Right renal cortex interstitium (tissue), 3 donors: ENCODE data around the gene ADCY5. TPM values are rescaled to one million over a fixed set of nuclear protein-coding genes. Genes with fewer than 3 reads are reported as not detected.

Experiments
- DNase-seq, 3 donors: peaks; one replicate each; pipeline ENCODE4 v3.0.0-alpha.2; 2013; ENCODE audit warnings: low read depth in 3 of 3, low spot score in 2 of 3
- polyA plus RNA-seq, 3 donors: library from polyadenylated mRNA; unstranded; fragments of 120-200 nt; gene quantifications; one replicate each; pipeline ENCODE4 v1.2.1, GENCODE V29; 2013; ENCODE audit not compliant: insufficient read length in 3 of 3

The ADCY5 gene
- polyA plus RNA-seq, 3 donors = 10.8 to 13.2 (median 12.7) TPM

DNA sequence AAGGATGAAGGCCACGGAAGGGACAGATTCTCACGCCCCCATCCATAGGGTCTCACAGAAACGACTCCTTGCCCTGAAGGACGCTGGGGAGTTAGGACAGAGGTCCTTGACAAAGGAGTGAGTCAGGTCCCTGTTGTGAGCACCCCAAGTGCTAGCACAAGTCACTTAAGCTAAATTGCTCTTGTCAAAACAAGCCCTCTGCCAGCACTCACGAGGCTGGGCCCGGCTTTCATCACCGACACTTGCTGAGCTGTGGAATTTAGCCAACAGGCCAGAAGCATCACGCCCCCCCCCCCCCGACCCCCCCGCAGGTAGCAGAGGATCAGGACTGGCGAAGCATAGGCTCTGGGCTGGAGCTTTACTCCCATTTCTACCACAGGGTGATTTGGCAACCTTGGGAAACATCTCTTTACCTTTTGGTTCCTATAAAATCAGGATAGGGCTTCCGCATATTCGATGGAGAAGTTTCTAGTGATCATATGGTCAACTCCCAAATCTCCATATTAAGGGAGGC lies 75.4 kb downstream of the ADCY5 start:
- no peak for DNase-seq

GRCh38 chr3:123372686-123373473 lies 76.0 kb downstream of the ADCY5 start:
- DNase-seq = no peak

- DNase-seq = no peak
These were observed 76.8 kb downstream of the ADCY5 start for GRCh38 chr3:123371859-123372685.

GRCh38 chr3:123371426-123371825 lies 77.5 kb downstream of the ADCY5 start:
- no peak for DNase-seq

DNA sequence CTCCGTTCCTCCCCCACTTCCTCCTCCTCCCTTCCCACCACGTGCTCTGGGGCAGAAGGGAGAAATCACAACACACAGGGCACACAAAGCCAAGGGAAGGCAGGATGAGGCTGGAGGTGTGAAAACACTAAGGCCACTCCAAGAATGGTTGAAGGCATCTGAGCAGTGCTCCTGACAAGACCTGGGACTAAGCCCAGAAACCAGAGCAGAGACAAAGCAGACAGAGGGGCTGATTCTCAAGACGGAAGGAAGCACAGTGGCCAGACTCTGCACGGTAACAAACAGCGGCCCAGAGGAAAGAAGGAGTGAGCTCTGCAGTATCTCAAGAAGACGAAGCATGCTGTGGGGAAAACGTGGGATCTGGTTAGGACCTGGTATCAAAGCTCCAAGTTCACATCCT lies 78.1 kb downstream of the ADCY5 start:
- no peak for DNase-seq

- DNase-seq = no peak
These were observed 79.8 kb downstream of the ADCY5 start for GRCh38 chr3:123369085-123369484.

DNA sequence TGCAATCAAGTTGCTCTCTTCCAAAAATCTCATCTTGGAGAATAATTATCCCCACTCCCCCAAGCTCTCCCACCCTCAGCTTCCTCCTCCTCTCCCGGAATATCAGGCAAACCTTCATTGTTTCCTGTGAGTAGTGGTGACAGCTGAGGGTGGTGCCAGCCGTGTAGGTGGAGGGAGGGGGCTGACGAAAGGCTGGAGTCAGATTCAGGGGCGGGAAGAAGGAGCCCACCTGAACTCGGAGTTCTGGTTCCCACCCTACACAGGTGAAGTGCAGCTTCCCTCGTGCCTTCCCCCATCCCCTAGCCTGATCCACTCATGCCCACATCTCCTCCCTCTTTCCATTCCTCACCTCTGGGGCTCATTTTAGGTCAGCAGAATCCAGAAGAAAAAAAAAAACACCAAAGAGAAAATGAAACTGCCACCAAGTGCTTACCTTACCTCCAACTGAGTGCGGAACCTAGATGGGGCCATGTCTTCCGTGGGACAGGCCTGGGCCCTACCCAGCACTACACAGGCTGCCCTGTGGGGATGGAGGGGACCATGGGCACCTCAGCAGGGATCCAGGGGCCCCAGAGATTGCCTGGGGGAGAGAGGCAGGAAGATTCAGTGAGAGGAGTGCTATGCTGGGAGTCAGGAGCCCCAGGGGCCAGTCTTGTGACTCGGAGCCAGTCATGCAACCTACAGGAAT lies 81.3 kb downstream of the ADCY5 start:
- no peak for DNase-seq

- no peak for DNase-seq
These were observed 83.3 kb downstream of the ADCY5 start for GRCh38 chr3:123365450-123366143.

DNA sequence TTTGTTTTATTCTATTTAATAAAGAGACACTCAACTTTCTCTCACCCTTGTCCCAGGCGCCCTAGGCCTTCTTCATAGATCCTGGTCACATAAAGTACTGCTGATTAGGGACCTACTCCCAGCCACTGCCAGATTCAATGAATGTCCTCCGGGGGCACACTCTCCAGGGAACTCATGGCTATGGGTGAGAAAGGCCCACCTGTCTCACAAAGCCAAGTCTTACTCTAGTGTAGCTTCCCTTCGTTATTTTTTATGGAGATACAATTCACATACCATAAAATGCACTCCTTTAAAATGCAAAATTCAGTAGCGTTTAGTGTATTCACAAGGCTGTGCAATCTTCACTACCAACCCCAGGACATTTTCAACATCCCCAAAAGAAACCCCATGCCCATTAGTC lies 87.8 kb downstream of the ADCY5 start:
- DNase-seq = no peak

DNA sequence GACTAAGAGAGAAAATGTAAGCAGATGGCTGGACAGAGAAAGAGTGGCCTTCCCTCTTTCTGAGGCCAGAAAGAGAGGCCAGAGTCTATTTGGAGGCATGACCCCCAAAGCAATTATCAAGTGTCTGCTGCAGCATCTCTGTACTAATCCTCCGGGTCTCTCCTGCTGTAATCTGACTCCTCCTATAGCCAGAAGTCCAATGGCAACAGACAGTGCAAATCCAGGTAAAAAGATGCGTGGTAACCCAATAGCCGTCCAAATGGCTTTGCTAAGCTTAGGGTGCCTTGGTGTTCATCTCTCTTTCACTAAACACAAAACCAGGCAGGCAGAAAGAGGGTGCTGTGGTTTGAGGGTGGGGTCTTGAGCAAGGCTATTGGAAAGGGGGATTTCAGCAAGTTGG lies 91.6 kb downstream of the ADCY5 start:
- no peak for DNase-seq

GRCh38 chr3:123353850-123354233 lies 95.0 kb downstream of the ADCY5 start:
- DNase-seq = no peak

DNA sequence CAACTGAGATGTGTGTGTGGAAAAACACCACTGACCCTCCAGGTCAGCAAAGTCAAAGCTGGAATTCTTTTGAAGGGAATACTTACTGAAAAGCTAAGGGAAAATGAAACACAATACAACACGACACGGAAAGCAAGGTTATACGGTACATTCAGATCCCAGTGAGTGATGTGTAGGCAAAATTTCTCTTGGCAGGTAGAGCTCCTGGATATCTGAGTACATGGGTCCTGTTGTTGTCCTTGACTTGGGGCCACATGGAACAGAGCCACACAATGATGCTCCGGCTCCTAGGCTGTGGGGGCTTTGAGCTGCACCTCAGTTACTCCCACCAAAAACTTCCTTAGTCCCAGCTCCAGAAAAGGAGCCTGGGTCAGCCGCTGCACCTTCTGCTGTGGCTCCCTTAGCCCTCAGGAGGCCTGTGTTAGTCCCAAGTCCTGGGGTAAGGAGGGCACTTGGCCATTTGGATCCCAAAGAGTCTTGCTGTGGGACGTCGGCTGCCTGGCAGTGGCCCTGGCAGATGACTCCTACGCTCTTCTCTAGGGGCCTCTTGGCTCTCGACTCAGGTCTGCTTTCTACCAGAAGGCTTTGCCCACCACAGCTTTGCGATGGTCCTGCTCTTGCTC lies 95.6 kb downstream of the ADCY5 start:
- no peak for DNase-seq

- no peak for DNase-seq
These were observed 96.7 kb downstream of the ADCY5 start for GRCh38 chr3:123352134-123352554.

DNA sequence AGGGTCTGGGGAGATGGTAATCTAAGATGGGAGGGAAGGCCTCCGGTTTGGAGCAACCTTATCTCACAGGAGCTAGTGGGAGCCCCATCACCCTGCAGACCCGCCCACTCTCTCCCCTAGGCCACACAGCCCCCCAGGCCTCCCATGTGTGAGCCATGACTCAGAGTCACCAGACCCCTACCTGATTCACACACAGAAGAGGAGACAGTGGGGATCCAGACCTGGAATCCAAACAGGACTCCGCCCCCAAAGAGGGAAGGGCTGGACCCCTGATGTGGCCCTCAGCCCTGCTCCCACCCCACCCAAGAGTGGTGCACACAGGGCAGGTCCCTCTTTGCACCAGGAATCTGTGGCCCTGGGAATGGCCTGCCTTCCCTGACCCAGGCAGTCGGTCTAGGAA lies 97.4 kb downstream of the ADCY5 start:
- DNase-seq = no peak

GRCh38 chr3:123350971-123351370 lies 97.9 kb downstream of the ADCY5 start:
- no peak for DNase-seq

GRCh38 chr3:123349566-123350435 lies 99.1 kb downstream of the ADCY5 start:
- DNase-seq = no peak

- DNase-seq = no peak
These were observed 99.7 kb downstream of the ADCY5 start for GRCh38 chr3:123349201-123349535.

- DNase-seq = no peak
These were observed 100.3 kb downstream of the ADCY5 start for GRCh38 chr3:123348471-123349200.
